Pulmonary artery endothelial cell (primary cell): ENCODE data around the gene CELF2. TPM values are rescaled to one million over a fixed set of nuclear protein-coding genes. Genes with fewer than 3 reads are reported as not detected.

Experiments
- DNase-seq: peaks from one replicate; pipeline ENCODE4 v3.0.0-alpha.2; 2011; ENCODE audit warnings: low read depth, low spot score
- total RNA-seq: library from RNA; depleted of rRNA; stranded (reverse); fragments of >200 nt; gene quantifications from 2 replicates; pipeline ENCODE4 v1.2.3, GENCODE V29; 2014

CELF2 gene
- total RNA-seq, 1 donor from 2014 or later = 12.5 TPM

DNA sequence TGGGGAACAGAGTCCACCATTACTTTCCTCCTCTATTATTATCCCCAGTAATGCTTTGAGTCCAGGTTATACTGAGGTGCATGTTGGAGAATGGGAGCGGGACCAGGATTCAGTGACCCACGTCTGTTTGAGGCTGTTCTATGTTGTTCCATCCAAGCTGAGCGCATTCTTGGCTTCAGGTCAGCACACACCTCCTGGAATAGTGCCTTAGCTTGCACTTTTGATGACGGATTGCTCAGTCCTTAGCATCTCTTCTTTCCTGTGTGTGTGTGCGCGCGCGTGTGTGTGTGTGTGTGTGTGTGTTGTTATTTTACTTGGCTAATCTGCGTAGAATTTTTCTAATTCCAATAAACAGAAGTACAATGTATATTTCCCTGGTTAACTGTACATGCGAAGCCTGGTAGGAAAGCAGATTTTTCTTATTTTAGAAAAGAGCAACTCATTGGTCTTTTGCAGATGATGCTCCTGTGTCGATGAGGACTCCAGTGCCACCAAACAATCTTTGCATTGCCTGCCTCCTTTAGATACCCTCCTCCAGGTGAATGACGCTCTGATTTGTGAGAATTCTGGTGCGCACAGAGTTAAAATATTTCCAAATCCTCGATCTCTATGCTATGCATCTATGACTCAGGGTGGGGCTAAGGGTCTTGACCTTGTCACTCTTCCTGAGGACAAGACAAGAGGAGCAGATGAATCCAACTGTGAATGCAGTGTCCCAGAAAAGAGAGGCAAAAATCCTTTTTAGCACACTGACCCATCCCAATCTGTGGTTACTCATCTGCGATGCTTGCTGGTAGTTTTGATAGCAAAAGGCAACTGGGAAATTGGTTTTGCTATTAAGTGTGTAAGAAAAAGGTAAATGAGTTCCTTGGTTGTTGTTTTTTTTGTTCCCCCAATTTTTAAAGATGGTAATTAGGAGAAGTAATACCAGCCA, 13.3 kb upstream of the CELF2 start:
- no peak for DNase-seq

DNA sequence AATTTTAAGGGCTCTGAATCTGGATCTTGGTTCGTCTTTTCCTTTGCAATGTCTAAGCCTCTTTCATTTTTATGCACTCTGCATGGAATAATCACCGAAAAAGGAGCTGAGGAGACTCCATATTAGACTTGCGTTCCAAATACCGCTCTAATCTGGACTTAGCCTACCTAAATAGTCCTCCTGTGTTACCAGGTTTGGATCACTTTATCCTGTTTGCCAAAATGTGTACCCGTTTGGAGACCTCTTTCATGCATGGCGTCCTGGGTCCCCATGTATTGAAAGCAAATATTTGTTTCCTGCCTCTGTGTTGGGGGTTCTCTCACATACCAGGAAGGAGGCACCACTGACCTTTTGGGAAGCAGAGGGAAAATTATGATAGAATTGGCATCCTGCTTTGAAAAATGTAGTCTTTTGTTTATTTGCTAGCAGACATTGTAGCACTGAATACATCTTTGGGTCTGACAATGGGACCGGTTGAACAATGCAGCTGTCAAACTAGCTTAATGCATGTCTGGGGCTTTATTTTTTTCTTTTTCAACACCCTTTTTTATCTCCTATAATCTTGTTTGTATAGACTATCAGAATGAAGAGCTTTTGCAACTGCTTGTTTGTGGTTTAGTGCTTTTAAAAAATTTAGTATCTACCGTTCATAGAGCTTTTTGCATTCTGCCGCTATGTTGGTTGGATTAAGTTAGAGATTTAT, 11.8 kb upstream of the CELF2 start:
- DNase-seq = no peak

DNA sequence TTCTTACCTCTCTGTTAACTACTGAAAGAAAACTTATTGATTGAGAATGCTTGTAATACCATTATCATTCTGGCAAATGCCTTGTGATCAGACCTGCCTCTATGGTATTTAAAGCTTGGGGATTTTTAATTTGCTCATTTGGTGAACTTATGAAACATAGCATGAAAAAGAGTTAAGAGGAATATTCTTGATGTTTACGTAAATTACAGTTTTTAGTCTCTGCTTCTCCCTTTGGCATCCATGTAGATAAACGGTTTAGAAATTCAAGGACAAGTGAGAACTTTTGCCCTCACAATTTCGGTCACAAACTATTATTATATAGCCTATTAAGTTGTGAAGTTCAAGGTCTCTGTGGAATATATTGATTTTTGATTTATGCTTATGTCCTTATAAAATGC, 11.2 kb upstream of the CELF2 start:
- no peak for DNase-seq

DNA sequence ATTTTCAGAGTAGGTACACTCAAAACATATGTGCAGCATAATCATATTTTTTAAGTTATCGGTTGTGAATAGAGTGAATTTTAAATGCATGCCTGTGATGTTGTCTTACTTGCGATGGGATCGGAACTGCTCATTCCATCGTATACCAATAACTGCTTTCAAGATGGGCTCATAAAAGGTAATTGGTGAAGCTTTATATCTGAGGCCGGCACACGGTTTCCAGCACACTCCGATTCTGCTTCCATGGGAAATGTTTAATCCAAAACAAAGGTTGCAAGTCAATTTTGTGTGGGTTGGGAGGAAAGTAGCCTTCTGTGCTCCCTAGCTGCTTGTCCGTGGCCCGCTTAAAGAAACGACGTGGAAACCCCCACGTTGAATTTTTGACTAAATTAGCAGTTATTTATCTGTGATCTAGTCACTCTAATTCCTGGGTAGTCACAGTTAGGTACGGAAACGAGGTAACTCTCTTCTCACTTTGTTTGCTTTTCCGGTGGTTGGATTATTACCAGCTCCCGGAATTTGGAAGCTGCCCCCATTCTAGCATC, 10.1 kb upstream of the CELF2 start:
- DNase-seq = no peak

DNA sequence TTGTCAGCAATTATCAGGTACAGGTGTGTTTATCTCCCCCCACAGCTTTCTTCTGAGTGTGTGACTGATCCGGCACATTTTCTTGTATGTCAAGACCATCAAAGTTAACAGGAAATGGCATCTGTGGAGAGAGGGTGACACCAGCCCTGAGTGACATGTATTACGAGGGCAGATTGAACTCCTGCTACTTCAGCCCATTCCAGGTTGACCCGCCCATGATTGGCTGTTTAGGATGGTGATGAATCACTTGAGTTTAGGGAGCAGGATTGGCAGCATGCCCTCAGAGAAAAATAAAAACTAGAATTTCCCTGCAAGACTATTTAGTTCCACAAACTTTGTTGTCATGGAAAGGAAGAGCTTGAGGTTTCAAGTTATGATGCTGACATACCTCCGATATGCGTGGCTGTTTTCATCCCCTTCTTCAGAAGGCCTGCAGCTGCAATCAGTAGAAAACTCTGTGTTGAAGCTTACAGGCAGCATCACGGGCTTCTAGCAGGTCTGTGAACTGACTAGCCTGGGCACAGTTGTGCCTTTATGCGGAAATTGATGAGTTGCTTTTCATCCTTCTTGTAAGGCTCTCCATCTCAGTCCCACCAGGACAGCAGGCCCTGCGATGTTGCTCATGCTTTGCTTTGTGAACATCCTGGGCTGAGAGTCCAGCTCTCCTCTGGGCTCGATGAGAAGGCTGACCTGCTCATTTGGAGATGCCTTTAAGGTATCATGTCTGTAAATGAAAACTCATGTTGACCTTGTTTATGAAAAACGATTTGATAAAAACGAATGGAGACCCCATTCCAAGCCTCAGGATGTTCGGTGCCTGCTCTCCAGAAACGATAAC, 8.0 kb upstream of the CELF2 start:
- DNase-seq = no peak

DNA sequence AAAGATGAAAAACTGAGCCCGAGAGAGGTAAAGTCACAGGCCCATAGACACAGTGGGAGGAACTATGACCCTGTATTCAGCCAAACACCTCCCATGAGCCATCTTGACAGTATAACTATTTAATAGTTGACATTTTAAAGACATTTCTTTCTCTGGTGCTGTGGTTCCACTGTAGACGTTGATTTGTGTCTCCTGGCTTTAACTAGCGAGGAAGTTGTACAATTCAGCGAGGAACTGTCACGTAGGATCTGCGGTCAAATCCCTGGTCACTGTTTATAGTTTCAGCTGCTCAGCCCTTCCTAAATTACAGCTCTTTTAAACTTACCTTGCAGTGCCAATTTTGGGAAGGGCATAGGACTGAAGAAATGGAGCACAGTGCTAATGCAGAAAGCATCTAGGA, 7.1 kb upstream of the CELF2 start:
- no peak for DNase-seq

DNA sequence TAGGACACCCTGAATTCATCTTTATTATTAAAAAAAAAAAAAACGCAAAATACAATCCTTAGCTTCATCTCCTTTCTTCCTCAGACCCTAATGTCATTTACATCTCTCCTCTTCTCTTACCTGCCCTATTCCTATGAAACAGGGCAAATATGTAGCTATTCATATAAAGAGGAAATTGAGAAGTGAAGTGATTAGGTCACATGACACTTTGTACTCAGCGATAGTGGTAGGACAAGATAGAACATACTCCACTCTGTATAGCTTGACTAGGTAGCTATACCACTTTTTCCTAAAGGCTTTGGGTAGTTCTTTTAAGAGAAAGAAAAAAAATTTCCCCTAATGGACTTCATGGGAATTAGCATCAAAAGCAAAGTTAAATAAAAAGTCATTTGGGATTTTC, 6.2 kb upstream of the CELF2 start:
- DNase-seq = no peak

DNA sequence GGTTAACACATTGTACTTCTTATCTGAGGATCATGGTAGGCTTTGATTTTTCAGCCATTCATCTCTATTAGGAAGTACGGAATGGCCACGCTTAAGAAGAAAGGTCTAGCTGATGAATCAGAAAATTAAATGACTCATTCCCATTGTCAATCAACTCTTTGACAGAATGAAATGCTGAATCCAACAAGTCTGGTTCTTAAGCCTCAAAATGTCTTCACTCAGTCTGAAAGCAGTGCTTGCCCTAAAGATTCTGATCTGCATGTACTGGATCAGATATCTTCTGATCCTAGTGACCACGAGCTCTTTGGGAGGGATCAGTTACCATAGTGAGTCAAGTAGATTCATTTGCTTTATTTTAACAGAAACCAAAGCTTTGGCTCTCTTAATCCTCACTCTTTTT, 5.7 kb upstream of the CELF2 start:
- DNase-seq = no peak

DNA sequence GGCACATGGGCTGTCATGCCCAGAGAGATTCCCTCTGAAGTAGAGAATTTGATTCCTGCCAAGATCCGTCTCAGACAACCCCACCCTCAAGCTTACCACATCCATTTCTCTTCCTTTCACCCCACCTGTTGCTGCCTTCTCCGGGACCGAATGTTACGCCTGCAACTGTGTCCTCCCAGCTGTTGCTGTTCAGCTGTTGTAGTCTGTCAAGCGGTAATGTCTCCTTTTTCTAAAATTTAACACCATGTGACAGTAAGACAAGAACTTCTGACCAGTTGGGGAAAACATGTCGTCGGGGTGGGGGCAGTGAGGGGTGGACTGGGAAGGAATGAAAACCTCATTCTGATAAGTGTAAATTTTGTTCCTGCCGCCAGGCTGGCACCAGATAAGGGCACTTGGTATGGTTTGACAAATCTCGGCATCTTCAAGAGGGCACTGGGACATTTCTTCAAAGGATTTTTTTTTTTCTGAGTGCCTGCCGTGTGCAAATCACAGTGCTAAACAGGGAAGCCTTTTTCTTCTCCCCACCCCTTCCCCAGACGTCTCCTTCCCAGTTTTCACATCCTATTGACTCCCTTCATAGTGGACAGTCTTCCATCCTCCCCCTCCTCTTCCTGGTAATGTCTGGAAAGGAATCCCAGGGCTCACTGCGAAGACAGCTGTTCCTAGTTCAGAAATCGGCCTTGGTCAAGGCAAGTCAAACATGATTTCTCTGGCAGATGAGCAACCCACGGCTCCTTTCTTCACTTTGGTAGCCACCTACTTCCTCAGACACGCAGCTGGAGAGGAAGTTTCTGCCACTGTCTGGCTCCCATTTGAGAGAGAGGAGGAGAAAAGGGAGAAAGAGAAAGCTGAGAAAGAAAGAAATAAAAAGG, 5.0 kb upstream of the CELF2 start:
- DNase-seq = no peak

DNA sequence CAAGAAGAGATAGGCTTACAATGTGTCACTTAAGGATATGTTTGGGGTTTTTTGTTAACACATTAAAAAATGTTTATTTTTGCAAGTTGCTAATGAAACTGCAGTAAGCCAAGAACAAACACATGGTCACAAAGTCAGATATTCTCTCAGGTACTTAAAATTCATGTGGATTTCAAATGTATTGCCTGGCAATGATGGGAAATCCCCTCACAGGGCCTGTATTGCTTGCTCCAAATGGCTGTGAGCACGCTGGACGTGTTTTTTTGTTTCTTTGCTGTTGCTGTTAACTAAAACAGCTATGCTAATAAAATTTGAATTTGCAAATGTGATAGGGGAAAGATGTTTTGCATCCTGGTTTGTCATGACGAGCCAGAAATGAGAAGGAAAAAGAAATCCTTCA, 3.8 kb upstream of the CELF2 start:
- no peak for DNase-seq

DNA sequence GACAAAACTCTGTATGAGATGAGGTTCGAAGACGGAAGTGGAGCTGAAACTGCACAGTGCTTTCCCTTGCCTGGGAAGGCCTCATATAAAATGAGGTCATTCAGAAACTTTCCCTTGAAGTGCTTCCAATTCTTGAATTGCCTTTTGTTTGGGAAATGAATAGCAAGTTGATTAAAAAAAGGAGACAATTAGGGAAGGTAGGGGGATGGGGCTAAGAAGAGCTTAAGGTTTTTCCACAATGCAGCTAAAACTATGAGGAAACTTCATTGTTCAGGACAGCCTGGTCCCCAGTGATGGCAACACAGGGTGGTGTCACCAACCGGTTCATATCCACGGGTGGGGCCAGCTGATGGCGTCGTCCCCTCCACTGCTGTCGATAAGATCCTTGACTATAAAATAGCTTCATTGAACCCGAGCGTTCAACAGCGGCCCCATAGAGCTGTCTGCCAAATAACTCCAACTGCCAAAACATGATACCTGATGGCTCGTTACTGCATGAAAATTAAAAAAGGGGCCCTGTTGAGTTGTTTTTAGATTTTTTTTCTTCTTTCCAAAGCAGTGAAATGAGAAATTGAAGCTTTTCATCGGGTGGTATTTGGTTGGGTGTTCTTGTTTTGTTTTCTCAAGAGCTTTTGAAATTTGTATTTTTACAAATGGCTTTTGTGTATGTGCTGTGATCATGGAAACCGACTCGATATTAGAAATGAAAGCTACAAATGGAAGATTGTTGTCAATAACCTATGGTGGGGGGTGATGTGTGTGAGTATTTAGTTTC, 2.8 kb upstream of the CELF2 start:
- no peak for DNase-seq

DNA sequence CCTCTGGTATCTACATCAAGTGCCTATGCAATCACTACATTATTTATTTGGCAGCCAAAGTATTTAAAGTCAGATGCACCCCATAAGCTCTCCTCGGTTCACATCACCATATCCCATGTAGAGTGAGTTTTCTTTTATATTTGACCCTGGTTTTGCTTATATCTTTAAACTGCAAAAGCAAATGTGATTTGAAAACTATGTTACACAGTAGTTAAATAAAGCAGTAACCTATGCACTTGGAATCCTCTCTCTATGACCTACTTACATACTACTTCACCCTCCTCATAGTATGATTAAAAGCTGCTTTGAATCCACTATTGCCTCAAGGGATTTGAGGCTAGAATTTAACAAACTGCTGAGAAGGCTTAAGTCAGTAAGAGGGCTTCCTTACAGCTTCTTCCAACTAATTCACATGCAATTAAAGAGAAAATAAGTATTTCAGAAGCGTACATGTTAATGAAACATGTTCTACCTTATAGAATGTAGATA, 2.2 kb upstream of the CELF2 start:
- DNase-seq = no peak

DNA sequence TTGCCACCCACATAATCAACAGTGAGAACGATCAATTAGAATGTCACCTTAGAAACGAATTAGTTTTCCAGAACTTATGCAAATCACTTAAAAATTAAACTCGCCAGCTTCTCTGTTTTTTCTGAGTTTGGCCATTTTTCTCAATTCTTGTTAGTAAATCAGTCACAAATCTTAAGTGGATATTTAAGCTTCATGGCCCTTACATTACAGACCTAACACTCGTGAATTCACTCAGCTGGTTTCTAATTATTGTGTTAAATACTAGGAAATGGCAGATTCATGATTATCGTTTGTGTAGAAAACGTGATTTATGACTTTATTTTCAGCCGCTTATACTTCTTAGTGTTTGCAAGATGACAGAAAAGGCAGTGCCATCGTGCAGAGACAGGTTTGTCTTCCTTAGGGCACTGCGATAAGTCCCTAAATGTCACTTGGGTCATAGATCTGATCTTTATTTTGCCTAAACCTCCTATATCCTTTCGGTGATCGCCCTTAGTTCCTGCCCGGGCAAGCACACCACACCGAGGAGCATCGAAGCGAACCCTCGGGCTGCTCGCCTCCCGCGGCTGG, 587 bp upstream of the CELF2 start:
- DNase-seq = no peak

DNA sequence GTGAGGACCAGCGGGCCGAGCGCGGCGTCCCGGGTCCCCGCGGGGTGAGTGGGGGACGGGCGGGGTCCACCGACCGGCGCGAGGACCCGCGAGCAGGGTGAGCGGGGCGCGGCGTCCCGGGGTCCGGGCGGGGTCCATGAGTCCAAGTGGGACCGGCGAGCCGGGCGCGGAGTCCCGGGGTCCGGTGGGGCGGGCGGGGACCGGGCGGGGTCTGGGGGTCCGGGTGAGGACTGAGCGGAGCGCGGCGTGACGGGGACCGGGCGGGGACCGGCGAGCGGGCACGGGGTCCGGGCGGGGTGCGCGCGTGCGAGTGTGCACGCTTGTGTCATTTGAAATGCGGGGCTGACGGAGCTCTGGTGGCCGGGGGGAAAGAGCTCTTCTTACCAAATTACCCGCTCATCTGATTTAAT, 765 bp downstream of the CELF2 start:
- DNase-seq = no peak

DNA sequence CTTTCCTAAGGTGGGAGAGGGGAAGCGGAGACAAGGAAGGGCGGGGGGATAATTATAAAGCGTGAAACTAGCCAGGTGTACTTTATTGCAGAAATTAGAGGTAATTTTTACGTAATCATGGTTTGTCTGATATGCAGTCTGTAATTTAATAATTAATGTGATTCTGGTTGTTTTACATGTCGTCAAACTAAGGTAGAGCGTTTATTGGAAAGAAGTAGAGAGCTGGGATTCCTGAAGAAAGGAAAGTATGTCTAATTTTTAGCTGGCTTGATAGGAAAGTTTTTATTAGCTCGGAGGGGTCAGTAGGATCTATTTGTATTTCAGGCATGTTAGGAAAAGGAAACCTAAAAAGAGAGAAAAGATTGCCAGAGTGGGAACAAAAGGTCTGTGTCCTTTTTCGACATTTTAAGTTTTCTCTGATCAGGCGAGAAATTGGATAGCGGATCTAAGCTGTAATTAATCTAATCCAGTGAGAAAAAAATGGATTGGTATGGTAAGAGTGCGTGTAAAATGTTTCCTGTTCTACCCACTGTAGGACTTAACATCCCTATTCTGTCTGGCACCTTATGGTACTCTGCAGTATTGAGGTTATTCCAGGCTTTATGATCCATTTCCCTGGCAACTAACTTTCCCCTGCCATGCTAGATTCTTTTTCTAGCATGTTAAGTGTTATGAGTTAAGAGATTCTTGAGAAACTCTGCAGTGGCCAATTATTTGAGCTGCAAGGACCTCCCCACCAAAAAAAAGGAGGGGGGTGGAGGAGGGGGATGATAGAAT, 1.4 kb downstream of the CELF2 start:
- DNase-seq = no peak

DNA sequence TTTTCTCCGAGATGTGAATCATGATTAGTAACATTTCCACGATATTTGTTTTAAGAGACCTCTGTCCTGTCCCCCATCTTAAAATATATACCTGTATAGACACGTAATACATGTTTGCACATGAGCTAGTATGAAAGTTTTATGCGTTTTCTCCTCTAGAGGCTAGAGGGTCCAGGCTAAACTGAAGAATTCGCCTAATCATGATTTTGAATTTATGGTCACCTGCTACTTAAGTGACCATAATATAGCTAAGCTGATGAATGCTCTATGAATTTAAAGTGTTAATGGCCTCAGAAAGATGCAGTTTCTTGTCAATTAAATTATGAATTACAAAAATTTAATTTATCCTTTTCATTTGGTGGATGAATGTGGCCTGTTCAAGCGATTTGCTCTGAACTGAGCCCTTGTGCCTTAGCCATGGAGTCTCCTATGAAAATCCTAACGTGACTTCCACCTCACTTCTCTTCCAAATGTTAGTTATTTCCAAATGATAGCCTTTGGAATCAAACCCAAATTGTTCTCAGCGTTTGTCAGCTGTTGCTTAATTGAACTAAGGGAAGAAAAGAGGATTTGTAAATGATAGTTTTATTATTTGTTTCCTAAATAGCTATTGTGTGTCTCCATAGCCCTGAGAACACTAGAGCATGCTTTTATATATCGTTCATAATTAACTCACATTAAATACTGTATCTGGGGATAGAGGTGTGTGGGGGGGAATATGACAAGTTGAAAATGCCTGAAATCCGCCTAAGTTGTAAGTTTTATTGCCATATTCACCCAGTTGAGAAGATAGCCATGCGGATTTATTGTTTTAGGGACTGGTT, 2.3 kb downstream of the CELF2 start:
- no peak for DNase-seq

DNA sequence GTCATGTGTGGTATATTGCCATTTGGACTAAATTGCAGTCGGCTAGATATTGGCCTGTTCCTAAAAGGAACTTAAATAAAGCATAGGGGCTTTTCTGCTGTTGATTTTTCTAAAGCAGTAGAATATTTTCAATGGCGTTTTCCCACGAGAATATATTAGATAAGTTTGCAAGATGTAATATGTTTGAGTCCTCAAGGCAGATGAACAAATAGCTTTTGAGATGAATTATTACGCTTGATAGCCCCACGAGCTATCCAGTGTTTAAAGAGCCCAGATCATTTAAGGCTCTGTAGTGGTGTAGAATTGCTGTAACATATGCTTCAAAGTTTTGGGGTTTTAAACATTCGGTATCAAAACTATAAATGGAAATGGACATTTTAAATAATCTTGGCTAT, 2.9 kb downstream of the CELF2 start:
- DNase-seq = no peak

DNA sequence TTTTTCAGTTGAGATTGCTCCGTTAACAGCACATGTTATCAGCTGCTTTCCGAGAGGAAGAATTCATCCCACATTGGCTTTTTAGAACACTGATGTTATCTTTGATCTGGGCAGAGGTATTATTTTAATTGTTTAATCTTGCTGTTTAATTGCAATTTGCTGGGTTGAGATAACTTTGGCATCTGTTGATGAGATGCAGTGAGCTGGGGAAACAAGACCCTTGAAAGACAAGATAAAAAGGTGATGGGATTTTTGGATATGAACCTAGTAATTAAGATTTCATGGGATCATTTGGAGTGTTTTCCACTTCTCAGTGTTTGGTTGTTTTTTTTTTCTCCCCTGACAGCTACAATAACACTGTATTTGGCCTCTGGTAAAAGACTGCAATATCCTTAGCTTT, 4.5 kb downstream of the CELF2 start:
- DNase-seq = no peak
